HEK293 (cell line): ENCODE measurements around the gene MRGPRE.

Experiments used
- WT1 ChIP-seq: fragments of 450-650 bp; formaldehyde crosslinking; IDR thresholded peaks from 2 replicates; pipeline ENCODE4 v1.5.1; 2016; ENCODE audit warnings: missing biosample characterization, missing genetic modification characterization
- ZNF664 ChIP-seq: fragments of 450-650 bp; formaldehyde crosslinking; IDR thresholded peaks from 2 replicates; pipeline ENCODE4 v1.5.1; 2016; ENCODE audit warnings: missing biosample characterization, missing genetic modification characterization
- ZNF791 ChIP-seq: fragments of 450-650 bp; formaldehyde crosslinking; IDR thresholded peaks from 2 replicates; pipeline ENCODE4 v1.5.1; 2016; ENCODE audit warnings: missing biosample characterization, missing genetic modification characterization
- TF ChIP-seq, protein P1 (sequence below): fragments of 450-650 bp; formaldehyde crosslinking; IDR thresholded peaks from 2 replicates; pipeline ENCODE4 v1.5.1; 2016; ENCODE audit warnings: missing biosample characterization, missing genetic modification characterization

DNA sequence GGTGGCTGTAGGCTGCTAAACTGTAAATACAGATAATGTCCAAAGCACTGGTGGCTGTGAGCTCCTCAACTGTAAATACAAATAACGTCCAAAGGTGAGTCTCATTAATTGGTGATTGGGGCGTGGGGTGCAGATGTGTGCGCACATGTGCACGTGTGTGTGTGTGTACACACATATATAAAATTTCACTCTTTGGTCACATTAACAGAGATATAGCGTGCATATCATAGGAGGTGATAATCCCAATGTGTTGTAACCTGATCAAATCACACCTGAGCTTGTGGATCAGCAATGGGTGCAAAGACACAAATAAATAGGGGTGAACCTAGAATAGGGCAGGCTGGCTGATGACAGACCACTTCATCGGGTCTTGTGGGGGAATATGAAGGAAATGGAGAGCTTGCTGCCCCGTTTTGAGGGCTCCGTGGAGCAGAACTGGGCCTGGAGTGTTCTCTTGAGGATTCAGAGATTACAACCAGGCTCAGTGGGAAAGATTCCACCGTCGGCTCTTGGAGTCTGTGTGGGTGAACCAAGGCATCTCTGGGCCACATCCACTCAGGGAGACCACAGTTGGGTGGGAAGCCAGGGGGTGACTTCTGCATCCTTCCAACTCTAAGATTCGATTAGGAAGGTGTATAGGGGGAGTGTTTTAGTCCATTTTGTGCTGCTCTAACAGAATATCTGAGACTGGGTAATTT lies 42.2 kb downstream of the MRGPRE start:
- TF ChIP-seq, protein P1, sequence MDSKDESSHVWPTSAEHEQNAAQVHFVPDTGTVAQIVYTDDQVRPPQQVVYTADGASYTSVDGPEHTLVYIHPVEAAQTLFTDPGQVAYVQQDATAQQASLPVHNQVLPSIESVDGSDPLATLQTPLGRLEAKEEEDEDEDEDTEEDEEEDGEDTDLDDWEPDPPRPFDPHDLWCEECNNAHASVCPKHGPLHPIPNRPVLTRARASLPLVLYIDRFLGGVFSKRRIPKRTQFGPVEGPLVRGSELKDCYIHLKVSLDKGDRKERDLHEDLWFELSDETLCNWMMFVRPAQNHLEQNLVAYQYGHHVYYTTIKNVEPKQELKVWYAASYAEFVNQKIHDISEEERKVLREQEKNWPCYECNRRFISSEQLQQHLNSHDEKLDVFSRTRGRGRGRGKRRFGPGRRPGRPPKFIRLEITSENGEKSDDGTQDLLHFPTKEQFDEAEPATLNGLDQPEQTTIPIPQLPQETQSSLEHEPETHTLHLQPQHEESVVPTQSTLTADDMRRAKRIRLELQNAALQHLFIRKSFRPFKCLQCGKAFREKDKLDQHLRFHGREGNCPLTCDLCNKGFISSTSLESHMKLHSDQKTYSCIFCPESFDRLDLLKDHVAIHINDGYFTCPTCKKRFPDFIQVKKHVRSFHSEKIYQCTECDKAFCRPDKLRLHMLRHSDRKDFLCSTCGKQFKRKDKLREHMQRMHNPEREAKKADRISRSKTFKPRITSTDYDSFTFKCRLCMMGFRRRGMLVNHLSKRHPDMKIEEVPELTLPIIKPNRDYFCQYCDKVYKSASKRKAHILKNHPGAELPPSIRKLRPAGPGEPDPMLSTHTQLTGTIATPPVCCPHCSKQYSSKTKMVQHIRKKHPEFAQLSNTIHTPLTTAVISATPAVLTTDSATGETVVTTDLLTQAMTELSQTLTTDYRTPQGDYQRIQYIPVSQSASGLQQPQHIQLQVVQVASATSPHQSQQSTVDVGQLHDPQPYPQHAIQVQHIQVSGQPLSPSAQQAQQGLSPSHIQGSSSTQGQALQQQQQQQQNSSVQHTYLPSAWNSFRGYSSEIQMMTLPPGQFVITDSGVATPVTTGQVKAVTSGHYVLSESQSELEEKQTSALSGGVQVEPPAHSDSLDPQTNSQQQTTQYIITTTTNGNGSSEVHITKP (tag by site-specific recombination) = no peak
- no peak for TF ChIP-seq WT1 (tag by site-specific recombination)
- no peak for TF ChIP-seq ZNF664
- no peak for TF ChIP-seq ZNF791 (tag by site-specific recombination)
